Pancreas (tissue), 10 donors: ENCODE measurements around the gene BMPR1B. TPM values are rescaled to one million over a fixed set of nuclear protein-coding genes. Genes with fewer than 3 reads are reported as not detected.

ENCODE experiments used
- ATAC-seq, 4 donors: fragments of 200-7000 bp; cut with Tn5 transposase; one replicate each; pipeline versions ENCODE4 v1.8.0 to v1.9.1; 2020; ENCODE audit warnings: mild to moderate bottlenecking in 4 of 4, moderate library complexity in 4 of 4
- DNase-seq, 6 donors: peaks; one replicate each; pipeline ENCODE4 v3.0.0-alpha.2; 2020
- FAIRE-seq: peaks from 2 replicates; lab custom pipeline; 2012; peaks lifted over from hg19 to GRCh38; lab: Jason Lieb, UNC
- H3K27ac ChIP-seq, 4 donors: fragments of 200-600 bp; sonication (generic); 1 replicate in 3 of 4; 2 replicates in 1 of 4; pipeline versions ENCODE4 v1.5.0 to v1.8.0; 2020
- H3K27me3 ChIP-seq, 4 donors: fragments of 200-600 bp; one replicate each; pipeline ENCODE4 v1.8.0; 2021
- H3K36me3 ChIP-seq, 3 donors: fragments of 200-600 bp; sonication (generic) in 1 of 3; one replicate each; pipeline versions ENCODE4 v1.5.0 to v1.8.0; 2020 to 2021
- H3K4me1 ChIP-seq, 3 donors: fragments of 200-600 bp; one replicate each; pipeline ENCODE4 v1.8.0; 2021
- H3K4me3 ChIP-seq, 4 donors: fragments of 200-600 bp; sonication (generic) in 2 of 4; one replicate each; pipeline versions ENCODE4 v1.5.0 to v1.8.0; 2020 to 2021
- H3K9me3 ChIP-seq, 4 donors: fragments of 200-600 bp; one replicate each; pipeline ENCODE4 v1.8.0; 2021
- CTCF ChIP-seq, 4 donors: fragments of 200-600 bp; sonication (generic) in 3 of 4; IDR thresholded peaks; one replicate each; pipeline versions ENCODE4 v1.5.0 to v1.8.0; 2021; ENCODE audit warnings: antibody characterized with exemption in 4 of 4
- WGBS, 2 donors: extraction: QIAGEN DNeasy Blood & Tissue Kit; methylation state at CpG; one replicate each; pipeline ENCODE4 v1.1.7; 2013; 5-methylcytosine and 5-hydroxymethylcytosine counted together
- intact Hi-C, 3 donors: fragments of 100-400 bp; cut with DNase I; formaldehyde crosslinking; loops; one replicate each; pipeline versions ENCODE4 v1.11.1 to v1.14.2; 2022
- polyA plus RNA-seq, 2 donors: library from polyadenylated mRNA; stranded (reverse); fragments of 200-250 nt; gene quantifications; one replicate each; pipeline ENCODE4 v1.2.3, GENCODE V29; 2013
- total RNA-seq, 6 donors: library from RNA; stranded (reverse); fragmentation: NEBNext Ultra II Directional in 4 of 6; extraction: Animal tissue kit (Norgen Biotek cat#: 25700) in 4 of 6; gene quantifications; one replicate each; pipeline versions ENCODE4 v1.2.1 to v1.2.4, GENCODE V29; 2021 to 2023
- donor health status: healthy with polysubstance abuse.
- donor health status: DM: no; HTN: no; CAD: no; lungs with moderate emphysema.
- donor health status: DM: no; HTN: no; CAD: no.
- donor health status: control.
- donor health status: control.
- donor health status: Bipolar disorder and iron deficiency.
- donor health status: DM: yes; HTN: yes; CAD: no.
- donor health status: DM: no; HTN: no; CAD: no.
- donor health status: DM: no; HTN: no; CAD: no.
- donor health status: DM: yes; HTN: yes; CAD: no.

BMPR1B gene
- total and polyA plus RNA-seq, 8 donors, result 0.46 to 3.7 (median 1.6) TPM

- no peaks in the 10 kb centered on the region for H3K4me1 ChIP-seq
- H3K4me3 ChIP-seq, result no peak overlapping the region
- no peak overlapping the region for H3K27ac ChIP-seq
- no peaks in the 10 kb centered on the region for H3K27me3 ChIP-seq
- H3K36me3 ChIP-seq, result no peaks in the 10 kb centered on the region
- DNase-seq (no peak), ATAC-seq (no peak), FAIRE-seq (no peak)
- WGBS, 2 donors, result 84 to 88% methylated on average over 7 of the region's 7 CpGs
- no peak for TF ChIP-seq CTCF (IDR thresholded peaks at IDR 0.05)
- no peaks in the 10 kb centered on the region for H3K9me3 ChIP-seq
- intact Hi-C loops, result no loop called here
Observed at GRCh38 chr4:95085124-95085833, 327.5 kb downstream of the BMPR1B start.

GRCh38 chr4:95086551-95086950 lies 328.8 kb downstream of the BMPR1B start:
- intact Hi-C loops, result no loop called here
- no peak overlapping the region for H3K27ac ChIP-seq
- no peak for TF ChIP-seq CTCF (IDR thresholded peaks at IDR 0.05)
- no peaks in the 10 kb centered on the region for H3K36me3 ChIP-seq
- H3K27me3 ChIP-seq, result no peaks in the 10 kb centered on the region
- H3K4me1 ChIP-seq, result no peaks in the 10 kb centered on the region
- H3K9me3 ChIP-seq, result no peaks in the 10 kb centered on the region
- H3K4me3 ChIP-seq, result no peak overlapping the region
- FAIRE-seq, result no peak
- DNase-seq, result no peak
- 17% methylated on average over 1 of the region's 1 CpG for WGBS, 2 donors
- peak in 2 of 4 donors; percentile 34 to 71 for ATAC-seq

GRCh38 chr4:95087657-95088455 lies 330.1 kb downstream of the BMPR1B start:
- no peaks in the 10 kb centered on the region for H3K27me3 ChIP-seq
- no peaks in the 10 kb centered on the region for H3K36me3 ChIP-seq
- no peaks in the 10 kb centered on the region for H3K4me1 ChIP-seq
- peak; percentile 72 for FAIRE-seq
- no peak for DNase-seq
- ATAC-seq, result no peak
- no peak for TF ChIP-seq CTCF (IDR thresholded peaks at IDR 0.05)
- H3K9me3 ChIP-seq, result no peaks in the 10 kb centered on the region
- intact Hi-C loops, result no loop called here
- no peak overlapping the region for H3K4me3 ChIP-seq
- H3K27ac ChIP-seq, result no peak overlapping the region
- 70 to 80% methylated on average over 2 of the region's 2 CpGs for WGBS, 2 donors

GRCh38 chr4:95091272-95091671 lies 333.5 kb downstream of the BMPR1B start:
- FAIRE-seq (no peak), ATAC-seq (peak in 1 of 4 donors; percentile 28), DNase-seq (no peak)
- H3K9me3 ChIP-seq, result no peaks in the 10 kb centered on the region
- H3K27me3 ChIP-seq, result no peaks in the 10 kb centered on the region
- H3K4me1 ChIP-seq, result peaks cover 0 to 3% (median 0%) of the 10 kb centered on the region in 3 donors
- 81 to 87% methylated on average over 3 of the region's 3 CpGs for WGBS, 2 donors
- no peaks in the 10 kb centered on the region for H3K36me3 ChIP-seq
- no peak overlapping the region for H3K27ac ChIP-seq
- no peak for TF ChIP-seq CTCF (IDR thresholded peaks at IDR 0.05)
- intact Hi-C loops, result no loop called here
- no peak overlapping the region for H3K4me3 ChIP-seq
